HG03280 (cell line): Measurements from ENCODE around the gene KLHL13.
A peak's percentile ranks its signal among the peaks of the same experiment; 100 is the strongest.
"Not testable (repeated sequence)": the region's sequence is repeated elsewhere in the genome, so short reads cannot be mapped to it uniquely, and the experiment has no call there.

ENCODE experiments used
- ATAC-seq: cut with Tn5 transposase; IDR thresholded peaks from one replicate; pipeline ENCODE4 v1.9.1; 2021; ENCODE audit warnings: mild to moderate bottlenecking, moderate library complexity; ENCODE audit not compliant: unreplicated experiment

KLHL13 gene

DNA sequence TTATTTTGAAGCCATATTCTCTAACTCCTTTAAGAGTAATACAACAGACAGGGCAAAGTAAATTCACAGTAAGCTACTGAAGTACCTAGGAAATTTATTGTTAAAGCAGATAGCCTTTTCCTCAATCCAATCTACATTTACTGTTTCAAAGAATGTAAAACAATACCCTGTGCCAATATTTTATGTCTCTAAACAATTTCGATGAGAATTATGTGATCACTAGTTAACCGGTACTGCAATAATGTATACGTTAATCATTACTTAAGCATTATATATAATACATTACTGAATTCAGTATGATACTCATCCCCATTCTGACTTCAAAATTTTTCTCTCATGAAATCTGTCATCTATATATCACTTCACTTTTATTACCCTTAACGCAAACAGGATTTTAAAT, 28.5 kb downstream of the KLHL13 start:
- no peak for ATAC-seq

DNA sequence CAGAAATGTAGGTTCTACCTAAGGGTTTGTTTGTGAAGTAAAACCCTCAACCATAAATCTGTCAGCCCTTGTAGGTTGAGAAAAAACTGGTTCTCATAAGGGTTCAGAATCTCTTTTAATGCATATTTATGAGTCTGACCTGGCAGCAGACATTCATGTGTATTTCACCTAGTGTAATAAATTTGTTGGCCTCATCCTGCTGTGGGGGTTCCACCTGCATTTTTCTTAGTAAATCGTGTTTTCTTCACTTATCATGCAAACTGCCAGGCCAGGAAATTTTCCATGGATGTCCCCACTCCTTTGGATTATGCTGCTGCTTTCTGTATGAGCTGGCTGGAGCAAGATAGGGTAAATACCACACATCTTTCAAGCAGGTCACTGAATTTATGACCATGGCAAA, 42.4 kb downstream of the KLHL13 start:
- ATAC-seq = no peak

DNA sequence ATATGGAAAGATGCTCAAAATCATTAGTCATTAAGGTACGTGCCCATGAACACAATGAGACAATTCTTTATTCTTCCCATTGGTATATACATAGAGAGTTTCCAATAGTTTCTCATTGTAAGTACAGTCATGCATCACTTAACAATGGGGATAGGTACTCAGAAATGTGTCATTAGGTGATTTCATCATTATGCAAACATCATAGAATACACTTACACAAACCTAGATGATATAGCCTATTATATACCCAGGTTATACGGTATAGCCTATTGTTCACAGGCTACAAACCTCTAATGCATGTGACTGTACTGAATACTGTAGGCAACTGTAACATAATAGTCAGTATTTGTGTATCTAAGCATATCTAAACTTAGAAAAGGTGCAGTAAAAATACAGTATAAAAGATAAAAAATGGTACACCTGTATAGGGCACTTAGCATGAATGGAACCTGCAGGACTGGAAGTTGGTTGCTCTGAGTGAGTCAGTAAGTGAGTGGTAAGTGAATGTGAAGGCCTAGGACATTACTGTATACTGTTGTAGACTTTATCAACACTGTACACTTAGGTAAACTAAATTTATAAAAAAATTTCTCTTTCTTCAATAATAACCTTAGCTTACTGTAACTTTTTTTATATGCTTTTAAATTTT, 49.6 kb downstream of the KLHL13 start:
- ATAC-seq = no peak

DNA sequence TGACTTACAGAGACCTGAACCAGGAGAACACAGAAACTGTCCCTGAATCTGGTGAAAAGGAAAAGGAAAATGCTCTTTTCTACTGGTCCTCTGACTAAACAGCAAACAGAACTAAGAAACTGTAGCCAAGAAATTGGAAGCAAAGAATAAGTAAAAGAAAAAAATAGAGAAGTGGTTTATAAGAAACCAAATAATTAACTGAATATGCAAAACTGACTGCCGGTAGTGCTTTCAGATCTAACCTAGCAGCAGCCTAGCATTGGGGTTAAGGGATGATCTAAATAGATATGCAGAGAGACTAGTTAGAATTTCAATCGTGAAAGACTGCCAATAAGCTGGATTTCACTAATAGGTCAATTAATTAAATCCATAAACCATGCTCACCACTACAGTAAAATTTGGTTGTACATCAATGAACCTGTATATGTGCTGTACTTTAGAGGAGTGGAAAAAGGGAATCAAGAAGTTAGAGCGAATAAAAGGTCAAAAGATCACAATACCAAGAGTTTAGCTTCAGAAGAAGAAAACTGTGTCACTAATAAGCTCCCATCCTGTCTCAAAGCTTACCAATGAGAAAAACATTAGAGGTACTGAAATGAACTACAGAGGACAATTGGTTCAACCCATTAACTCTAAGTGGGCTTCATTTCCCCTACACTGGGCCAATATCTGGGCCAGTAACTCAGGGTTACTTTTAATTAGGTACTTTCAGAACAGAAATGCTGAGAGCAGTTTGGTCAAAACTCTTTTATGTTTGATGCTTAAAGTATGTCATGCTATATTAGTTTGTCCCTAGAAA, 53.6 kb downstream of the KLHL13 start:
- peak; percentile 66 for ATAC-seq

DNA sequence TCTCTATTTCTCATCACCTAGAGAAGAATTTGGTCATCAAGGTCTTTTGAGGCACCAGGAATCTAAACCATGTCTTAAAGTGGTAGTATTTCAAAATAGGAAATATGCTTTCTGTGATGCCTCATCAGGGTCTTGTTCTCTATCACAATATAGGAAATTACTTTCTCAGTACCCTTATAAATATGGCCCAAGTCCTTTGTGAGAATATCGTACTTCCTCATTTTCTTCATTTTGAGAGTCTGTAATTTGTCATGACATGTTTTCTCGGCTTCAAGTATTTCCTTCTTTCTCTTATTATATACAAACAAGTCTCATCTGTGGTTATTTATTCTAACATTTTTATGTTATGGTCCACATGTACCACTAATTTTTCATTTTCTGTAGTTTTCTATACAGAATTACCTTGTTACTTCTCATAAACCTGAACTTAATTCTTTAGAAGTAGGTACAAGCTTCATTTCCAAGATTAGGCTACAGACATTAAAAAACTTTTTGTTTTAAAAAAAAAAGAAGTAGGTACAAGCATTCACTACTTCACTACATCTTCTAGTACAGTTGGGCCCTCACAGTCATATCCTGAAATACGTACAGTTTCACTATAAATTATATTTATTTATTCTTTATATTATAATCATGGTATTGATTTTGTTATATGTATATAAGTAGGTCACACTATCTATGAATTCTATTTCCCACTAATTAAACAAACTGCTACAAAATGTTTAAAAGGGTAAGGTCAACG, 54.4 kb downstream of the KLHL13 start:
- ATAC-seq = peak; percentile 52

DNA sequence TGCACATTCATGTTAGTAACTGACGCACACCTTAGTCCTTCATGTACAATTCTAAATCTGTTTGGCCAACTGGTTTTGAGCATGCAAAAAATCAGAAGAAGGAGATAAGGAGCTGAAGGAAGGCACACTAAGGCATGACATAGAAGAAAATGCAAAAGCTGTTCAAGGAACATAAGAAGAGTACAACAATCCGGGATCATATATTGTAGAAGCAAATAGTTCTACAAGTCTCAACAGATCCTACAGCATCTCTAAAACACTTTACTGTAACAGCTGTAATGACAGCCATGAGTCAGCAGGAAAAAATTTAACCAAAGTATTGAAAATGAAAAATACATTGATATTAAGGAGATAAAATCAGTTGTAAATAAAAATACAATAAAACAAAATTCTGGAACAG, 57.7 kb downstream of the KLHL13 start:
- ATAC-seq = no peak

DNA sequence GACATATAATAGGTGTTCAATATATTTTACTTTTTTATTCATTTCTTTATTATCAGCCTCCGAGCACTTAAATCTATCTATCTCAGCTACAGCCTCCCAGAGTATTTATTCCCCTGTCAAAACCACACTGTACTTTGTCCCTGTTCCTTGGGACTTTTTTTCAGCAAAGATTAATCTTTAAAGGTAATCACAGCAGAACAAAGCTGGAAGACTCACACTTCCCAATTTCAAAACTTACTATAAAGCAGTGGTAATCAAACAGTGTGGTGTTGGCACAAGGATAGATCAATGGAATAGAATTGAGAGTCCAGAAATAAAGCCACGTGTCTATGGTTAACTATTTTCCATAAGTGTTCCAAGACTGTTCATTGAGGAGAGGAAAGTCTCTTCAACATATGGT, 59.7 kb downstream of the KLHL13 start:
- no peak for ATAC-seq

DNA sequence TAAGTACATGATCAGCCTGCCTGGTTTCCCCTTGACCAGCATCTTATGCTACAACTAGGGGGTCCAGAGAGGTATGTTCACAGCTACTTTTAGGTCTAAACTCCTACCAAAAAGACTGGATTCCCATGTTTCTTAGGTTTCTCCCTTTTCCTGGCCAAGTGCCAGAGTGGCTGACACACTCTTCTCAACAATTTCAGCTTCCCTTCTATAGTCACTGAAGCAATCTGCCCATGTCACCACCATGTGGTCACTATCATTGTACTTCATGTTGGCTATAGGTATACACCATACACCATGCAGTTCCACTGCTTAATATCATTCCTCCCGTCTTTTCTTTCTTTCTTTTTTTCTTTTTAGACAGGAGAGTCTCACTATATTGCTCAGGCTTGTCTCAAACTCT, 66.9 kb downstream of the KLHL13 start:
- no peak for ATAC-seq

DNA sequence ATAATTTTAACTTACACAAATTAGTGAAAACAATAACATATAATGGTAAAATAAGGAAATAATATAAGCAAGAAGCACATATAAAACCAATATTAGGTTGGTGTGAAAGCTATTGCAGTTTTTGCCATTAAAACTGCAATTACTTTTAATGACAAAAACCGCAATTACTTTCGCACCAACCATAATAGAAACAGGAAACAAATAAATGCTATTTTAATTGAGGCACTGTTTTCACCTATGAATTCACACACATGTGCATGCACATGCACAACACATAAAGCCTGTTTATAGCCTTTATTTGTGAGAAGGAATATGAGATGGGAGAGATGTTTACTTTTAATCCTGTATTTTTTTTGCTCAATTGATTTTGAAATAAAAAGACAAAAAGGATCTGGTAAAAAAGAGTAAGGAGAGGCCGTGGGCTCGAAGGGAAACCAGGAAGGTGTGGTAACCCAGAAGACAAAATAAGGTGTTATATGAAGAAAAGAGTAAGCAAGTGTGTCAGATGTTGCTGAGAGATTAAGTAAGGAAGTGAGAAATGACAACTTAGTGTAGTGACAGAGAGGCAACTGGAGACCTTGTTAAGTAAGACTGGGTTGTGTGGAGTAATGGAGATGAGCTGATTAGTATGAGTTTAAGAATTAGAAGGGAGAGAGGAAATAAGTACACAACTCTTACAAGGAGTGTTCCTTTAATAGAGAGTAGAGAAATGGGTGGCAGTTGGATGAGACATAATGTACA, 69.0 kb downstream of the KLHL13 start:
- no peak for ATAC-seq

DNA sequence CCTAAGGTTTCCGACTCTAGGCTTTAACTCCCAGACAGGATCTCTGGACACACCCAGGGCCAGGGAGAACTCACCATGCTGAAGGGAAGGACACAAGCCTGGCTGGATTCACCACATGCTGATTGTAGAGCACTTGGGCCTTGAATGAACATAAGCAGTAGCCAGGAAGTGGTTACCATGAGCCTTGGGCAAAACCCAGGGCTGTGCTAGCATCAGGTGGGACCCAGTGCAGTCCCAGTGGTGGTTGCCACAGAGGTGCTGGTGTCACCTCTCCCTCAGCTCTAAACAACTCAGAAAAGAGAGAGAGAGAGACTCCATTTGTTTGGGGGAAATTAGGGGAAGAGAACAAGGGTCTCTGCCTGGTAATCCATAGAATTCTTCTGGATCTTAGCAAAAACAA, 77.0 kb downstream of the KLHL13 start:
- ATAC-seq = no peak

DNA sequence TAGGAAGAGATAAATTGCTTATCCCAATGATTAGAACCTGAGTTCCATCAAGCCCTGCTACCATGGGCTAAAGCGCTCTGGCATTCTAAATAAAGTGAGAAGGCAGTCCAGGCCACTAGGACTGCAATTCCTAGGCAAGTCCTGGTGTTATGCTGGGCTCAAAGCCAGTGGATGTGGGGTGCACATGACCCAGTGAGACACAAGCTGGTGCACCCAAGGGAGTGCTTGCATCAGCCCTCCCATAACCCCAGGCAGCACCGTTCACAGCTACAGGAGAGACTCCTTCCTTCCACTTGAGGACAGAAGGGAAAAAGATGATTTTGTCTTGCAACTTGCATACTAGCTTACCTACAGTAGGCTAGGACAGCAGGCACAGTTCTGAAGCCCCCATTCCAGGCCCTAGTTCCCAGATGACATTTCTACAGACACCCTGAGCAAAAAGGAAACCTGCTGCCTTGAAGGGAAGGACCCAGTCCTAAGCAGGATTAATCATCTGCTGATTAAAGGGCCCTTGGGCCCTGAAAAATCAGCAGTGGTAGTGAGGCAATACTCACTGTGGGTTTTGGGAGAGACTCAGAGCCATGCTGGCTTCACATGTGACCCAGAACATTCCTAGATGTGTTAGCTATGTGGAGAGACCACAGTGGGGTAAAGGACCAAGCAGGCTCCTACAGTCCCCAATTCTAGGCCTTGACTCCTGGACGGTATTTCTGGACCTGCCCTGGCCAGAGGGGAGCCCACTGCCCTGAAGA, 77.8 kb downstream of the KLHL13 start:
- ATAC-seq = no peak

DNA sequence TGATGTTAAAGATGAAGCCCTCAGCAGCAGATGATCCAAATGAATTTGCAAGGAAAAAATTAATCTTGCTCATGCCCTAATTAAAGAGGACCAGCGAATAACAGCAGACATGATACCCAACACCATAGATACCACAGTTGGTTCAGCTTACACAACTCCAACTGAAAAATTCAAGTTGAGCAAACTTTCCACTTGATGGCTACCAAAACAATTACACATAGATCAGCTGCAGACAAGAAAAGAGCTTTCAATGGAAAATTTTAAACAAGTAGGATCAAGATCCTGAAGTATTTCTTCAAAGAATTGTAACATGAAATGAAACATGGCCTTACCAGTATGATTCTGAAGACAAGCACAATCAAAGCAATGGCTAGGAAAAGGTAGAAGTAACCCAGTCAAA, 90.0 kb downstream of the KLHL13 start:
- ATAC-seq = no peak

DNA sequence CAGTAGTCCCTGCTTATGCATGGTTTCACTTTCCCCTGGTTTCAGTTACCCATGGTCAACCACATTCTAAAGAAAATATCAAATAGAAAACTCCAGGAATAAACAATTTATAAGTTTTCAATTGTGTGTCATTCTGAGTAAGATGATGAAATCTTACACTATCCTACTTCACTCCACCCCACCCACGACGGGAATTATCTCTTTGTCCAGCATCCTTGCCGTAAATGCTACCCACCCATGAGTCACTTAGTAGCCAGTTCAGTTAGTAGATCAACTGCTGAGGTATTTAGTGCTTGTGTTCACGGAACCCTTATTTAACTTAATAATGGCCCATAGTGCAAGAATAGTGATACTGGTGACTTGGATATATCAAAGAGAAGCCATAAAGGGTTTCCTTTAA, 91.4 kb downstream of the KLHL13 start:
- ATAC-seq = no peak

DNA sequence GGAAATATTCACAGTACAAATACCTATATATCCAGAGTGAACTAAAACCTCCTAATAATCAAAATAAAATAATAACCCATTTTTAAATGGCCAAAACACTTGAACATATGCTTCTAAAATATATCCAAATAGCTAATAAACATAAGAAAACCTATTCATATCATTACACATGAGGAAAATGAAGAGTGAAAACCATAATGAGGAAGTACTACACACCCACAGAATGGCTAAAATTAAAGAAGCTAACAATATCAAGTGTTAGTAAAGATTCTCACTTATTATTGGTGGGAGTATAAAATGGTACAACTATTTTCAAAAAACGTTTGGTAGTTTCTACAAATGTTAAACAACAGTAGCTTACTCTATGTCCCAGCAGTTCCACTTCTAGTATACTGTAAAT, 92.1 kb downstream of the KLHL13 start:
- no peak for ATAC-seq

DNA sequence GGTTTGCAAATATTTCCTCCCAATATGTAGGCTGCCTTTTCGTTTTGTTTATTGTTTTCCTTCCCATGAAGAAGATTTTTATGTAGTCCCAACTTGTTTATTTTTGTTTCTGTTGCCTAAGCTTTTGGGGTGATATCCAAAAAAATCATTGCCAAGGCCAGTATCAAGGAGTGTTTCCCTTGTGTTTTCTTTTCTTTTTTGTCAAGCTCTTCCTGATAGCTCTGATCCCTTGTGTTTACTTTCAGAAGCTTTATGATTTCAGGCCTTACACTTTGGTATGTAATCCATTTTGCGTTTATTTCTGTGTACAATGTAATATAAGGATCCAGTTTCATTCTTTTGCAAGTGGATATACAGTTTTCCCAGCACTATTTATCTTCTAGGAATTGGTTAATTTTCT, 93.9 kb downstream of the KLHL13 start:
- no peak for ATAC-seq

DNA sequence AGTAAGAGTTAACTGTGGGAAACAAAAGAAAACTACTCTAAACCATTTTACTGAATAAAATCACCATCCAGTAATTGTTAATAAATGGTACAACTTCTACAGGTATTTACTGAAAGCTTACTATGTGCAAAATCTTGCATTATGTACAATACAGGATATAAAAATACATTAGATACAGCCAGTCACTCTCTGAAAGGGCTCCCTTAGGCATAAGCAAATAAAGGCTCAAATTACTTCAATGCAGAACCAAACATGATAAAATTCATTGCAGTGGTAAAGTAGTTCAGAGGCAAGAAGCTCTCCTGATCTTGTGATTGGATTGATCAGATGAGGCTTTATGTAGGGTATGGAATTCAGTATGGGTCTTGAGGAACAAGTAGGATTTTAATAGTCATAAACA, 100.2 kb downstream of the KLHL13 start:
- no peak for ATAC-seq

DNA sequence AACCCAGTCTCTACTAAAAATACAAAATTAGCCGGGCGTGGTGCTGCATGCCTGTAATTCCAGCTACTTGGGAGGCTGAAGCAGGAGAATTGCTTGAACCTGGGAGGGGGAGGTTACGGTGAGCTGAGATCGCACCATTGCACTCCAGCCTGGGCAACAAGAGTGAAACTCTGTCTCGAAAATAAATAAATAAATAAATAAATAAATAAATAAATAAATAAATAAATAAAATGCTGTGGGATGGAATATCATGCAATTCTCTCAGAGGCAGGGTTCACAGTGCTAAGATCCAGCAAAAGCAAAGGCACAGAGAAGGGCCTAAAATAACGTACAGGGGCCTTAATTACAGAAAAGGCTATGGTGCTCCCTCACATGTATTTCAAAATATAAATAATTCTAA, 114.2 kb downstream of the KLHL13 start:
- not testable (repeated sequence) for ATAC-seq

DNA sequence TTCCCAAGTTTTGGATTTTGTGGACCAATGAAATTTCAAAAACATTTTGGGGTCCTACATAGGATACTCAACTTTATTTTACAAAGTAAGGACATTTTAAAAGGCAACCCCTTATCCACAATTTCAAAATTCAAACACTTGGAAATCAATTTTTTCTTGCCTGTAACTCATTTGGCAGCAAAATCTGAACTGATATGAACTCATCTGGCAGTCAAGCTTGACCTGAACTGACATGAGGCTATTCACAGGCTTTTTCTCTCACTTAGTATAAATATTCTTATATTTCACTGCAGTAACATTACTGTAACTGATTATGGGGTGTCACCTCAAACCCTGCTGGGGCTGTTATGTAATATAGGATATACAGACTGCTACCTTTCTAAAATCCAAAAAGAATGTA, 116.1 kb downstream of the KLHL13 start:
- no peak for ATAC-seq

DNA sequence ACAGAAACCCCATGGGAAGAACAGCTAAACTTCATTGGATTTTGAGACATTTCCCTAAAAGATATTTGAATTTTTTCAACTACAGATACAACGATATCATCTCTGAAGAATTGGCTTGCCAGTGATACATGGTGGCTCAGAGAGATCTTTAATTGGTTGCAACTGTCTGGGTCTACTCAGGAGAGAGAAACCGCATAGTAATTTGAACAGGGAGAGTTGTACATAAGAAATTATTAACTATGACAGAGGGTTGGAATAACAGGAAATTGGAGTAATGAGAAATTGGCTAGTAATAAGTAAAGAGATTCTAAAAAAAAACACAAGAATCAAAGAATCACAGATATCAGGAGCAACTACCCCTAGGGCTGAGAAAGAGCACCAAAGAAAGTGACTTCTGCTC, 118.4 kb downstream of the KLHL13 start:
- ATAC-seq = no peak

DNA sequence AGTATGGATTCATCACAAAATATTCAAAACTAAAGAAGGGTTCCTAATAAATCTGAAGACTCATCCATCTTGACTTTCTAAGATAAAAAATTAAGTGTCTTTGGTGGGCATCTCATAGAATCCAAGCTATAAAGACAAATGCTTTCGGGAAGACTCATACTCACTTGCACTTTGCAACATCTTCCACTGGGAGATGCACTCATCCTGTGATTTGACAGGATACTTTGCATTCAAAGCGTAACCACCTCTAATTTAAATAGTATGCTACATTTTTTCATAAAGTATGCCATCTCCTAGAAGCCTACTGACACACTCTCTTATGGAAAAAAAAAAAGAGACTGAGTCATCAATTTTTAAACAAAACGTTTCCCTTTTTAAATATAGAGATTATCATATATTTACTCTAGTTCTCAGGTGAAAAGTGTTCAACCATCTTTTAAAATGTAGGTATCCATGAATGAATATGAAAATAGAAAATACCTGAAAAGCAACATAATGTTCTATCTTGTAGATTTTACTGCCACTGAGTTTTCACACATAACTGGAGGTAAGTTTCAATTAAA, 119.6 kb downstream of the KLHL13 start:
- ATAC-seq = no peak
